HFF-Myc (cell line): Measurements from ENCODE around the gene UPF1.

Source experiments
- DNase-seq: peaks from one replicate; pipeline ENCODE4 v3.0.0-alpha.2; 2011; ENCODE audit warnings: low read depth; ENCODE audit errors: extremely low read depth
- H3K4me3 ChIP-seq: replicated peaks from 2 replicates; pipeline ENCODE4 v1.5.1; 2011; ENCODE audit warnings: low read depth, mild to moderate bottlenecking, control low read depth, low read length
- TF ChIP-seq, protein P1 (sequence below): IDR thresholded peaks from 2 replicates; pipeline ENCODE4 v1.5.1; 2012; ENCODE audit warnings: mild to moderate bottlenecking, low read depth, low read length, control low read depth; ENCODE audit errors: missing control alignments

The UPF1 gene

DNA sequence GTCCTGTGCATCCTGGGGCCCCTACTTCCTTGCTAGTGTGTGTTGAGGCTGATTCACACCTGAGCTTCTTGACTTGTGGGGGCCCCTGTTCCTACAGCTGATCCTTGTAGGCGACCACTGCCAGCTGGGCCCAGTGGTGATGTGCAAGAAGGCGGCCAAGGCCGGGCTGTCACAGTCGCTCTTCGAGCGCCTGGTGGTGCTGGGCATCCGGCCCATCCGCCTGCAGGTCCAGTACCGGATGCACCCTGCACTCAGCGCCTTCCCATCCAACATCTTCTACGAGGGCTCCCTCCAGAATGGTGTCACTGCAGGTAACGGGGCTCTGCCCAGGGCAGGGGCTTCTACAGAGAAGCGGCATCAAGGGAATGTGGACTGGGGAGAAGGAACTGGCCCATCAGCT is 25.5 kb downstream of the UPF1 start:
- H3K4me3 ChIP-seq = no peak overlapping the region
- TF ChIP-seq, protein P1, sequence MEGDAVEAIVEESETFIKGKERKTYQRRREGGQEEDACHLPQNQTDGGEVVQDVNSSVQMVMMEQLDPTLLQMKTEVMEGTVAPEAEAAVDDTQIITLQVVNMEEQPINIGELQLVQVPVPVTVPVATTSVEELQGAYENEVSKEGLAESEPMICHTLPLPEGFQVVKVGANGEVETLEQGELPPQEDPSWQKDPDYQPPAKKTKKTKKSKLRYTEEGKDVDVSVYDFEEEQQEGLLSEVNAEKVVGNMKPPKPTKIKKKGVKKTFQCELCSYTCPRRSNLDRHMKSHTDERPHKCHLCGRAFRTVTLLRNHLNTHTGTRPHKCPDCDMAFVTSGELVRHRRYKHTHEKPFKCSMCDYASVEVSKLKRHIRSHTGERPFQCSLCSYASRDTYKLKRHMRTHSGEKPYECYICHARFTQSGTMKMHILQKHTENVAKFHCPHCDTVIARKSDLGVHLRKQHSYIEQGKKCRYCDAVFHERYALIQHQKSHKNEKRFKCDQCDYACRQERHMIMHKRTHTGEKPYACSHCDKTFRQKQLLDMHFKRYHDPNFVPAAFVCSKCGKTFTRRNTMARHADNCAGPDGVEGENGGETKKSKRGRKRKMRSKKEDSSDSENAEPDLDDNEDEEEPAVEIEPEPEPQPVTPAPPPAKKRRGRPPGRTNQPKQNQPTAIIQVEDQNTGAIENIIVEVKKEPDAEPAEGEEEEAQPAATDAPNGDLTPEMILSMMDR = no peak
- DNase-seq = no peak

DNA sequence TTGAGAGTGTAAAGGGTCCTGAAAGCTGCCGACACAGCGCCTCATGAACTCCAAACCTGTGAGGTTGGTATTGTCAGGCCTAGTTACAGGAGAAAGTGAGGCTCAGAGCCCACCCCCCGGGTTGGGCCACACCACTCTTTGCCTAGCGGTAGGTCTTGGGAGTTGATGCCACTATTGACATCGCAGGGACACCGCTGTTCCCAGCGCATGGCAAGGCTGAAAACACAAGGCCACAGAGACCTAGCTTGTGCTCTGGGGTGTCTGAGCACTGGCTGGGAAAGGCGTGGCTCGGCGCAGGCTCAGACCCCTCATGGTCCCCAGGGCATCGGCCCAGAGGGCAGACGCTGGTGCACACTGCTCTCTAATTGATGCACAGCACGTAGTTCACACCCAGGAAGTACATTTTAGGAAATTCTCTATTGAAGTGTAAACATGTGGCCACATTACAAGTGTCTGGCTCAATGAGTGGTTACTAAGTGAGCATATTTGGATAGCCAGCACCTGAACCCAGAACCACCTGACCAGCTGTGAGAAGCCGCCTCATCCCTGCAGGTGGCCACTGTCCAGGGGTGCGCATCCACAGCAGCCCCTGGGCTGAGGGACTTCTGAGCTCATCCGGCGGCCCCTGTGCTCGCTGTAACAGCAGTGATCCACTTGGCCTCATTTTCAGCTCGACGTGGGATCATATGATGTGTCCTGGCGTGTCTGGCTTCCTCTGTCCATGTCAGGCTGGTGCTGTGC is 27.3 kb downstream of the UPF1 start:
- TF ChIP-seq, protein P1 = no peak
- no peak for DNase-seq

DNA sequence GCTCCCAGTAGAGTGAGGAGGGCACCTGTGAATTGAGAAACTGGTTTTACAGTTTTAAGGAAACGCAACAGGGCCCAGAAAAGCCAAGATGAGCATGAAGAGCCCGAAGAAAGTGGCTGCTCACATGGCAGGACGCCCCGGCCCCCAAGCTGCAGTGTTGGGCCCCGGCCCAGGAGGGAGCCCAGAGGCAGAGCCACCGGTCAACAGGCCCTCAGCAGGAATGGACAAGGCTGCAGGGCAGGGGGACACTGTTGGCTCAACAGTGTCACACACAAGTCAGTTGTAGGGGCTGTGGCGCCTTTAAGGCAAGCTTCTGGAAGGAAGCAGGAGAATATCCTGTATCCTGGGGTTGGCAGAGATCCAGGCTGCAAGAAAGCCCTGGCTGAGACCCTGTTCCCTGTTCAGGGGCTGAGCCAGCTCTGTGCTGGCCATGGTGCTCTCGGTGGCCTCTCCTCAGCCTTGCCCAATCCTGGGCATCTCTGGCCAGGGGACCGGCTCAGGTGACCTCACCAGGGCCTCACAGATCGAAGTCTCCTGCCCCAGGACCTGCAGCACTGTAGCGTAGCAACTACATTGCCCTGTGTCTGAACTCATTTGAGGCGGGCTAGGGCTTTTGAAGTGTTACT is 28.0 kb downstream of the UPF1 start:
- H3K4me3 ChIP-seq = no peak overlapping the region
- no peak for DNase-seq
- TF ChIP-seq, protein P1 = no peak

More for the DNA sequence above, 27.3 kb downstream of the UPF1 start:
- no peak overlapping the region for H3K4me3 ChIP-seq

DNA sequence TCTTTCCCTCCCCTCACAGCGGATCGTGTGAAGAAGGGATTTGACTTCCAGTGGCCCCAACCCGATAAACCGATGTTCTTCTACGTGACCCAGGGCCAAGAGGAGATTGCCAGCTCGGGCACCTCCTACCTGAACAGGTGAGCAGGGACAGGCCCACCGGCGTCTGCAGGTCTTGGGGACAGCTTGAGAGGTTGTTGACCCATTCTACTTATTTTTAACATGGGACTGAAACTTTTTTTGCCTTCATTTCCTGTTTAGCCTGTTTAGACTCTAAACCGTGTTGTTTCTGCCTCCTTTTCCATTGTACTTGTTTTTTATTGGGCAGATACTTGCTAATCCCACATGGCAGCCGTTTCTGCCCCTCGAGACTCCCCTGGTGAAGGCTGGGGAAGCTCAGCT is 28.5 kb downstream of the UPF1 start:
- no peak overlapping the region for H3K4me3 ChIP-seq
- DNase-seq = no peak
- TF ChIP-seq, protein P1 = no peak

DNA sequence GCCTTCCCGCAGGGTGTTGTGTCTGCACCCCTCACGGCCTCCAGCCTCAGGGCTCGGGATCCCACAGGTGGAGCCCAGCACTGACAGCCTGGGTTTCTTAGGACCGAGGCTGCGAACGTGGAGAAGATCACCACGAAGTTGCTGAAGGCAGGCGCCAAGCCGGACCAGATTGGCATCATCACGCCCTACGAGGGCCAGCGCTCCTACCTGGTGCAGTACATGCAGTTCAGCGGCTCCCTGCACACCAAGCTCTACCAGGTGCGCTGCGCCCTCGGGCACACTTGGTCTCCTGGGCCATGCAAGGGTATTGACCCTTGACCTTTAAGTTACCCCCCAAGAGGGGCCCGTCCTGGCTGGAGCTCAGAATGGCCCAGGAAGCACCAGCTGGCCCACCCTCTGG is 29.0 kb downstream of the UPF1 start:
- TF ChIP-seq, protein P1 = no peak
- H3K4me3 ChIP-seq = no peak overlapping the region
- no peak for DNase-seq

DNA sequence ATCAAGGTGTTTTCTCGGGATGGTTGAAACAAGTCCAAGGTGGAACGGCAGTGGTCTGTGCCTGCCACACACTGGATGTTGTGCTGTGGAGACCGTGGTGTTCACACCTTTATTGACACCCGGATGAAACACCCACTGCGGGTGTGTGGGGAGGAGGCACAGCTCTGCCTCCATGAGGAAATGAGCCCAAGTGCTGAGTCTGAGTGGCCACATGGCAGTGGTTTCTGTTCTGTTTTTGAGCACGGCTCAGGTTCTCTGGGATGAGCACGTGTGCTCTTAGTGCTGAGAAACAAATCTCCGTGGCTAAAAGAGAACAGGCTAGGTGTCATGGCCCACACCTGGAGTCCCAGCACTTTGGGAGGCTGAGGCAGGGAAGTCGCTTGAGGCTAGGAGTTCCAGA is 29.5 kb downstream of the UPF1 start:
- TF ChIP-seq, protein P1 = no peak
- no peak for DNase-seq

More for the DNA sequence above, 29.5 kb downstream of the UPF1 start:
- no peak overlapping the region for H3K4me3 ChIP-seq
